Testis (tissue), 2 donors: ENCODE measurements around the gene LIN7B.

Experiments used
- CTCF ChIP-seq, 3 experiments: fragments of 450-650 bp in 2 of 3; fragments of 200-600 bp in 1 of 3; sonication (generic) in 1 of 3; IDR thresholded peaks; one replicate each; pipeline ENCODE4 v1.5.1; 2016 to 2019; ENCODE audit warnings: antibody characterized with exemption in 3 of 3, mild to moderate bottlenecking in 2 of 3, moderate library complexity in 1 of 3
- POLR2A ChIP-seq: fragments of 450-650 bp; IDR thresholded peaks from one replicate; pipeline ENCODE4 v1.6.1; 2017; ENCODE audit warnings: antibody characterized with exemption, mild to moderate bottlenecking, moderate library complexity

- no peak for TF ChIP-seq POLR2A
- TF ChIP-seq CTCF (IDR thresholded peaks at IDR 0.05), result no peak
Measured at GRCh38 chr19:49155820-49156346, 41.7 kb downstream of the LIN7B start.
